GM21619 (cell line): ENCODE measurements around the gene C13orf46.
"Not testable (repeated sequence)": the region's sequence is repeated elsewhere in the genome, so short reads cannot be mapped to it uniquely, and the experiment has no call there.

Source experiments
- ATAC-seq: cut with Tn5 transposase; IDR thresholded peaks from one replicate; pipeline ENCODE4 v1.9.1; 2021; ENCODE audit not compliant: unreplicated experiment

The C13orf46 gene

DNA sequence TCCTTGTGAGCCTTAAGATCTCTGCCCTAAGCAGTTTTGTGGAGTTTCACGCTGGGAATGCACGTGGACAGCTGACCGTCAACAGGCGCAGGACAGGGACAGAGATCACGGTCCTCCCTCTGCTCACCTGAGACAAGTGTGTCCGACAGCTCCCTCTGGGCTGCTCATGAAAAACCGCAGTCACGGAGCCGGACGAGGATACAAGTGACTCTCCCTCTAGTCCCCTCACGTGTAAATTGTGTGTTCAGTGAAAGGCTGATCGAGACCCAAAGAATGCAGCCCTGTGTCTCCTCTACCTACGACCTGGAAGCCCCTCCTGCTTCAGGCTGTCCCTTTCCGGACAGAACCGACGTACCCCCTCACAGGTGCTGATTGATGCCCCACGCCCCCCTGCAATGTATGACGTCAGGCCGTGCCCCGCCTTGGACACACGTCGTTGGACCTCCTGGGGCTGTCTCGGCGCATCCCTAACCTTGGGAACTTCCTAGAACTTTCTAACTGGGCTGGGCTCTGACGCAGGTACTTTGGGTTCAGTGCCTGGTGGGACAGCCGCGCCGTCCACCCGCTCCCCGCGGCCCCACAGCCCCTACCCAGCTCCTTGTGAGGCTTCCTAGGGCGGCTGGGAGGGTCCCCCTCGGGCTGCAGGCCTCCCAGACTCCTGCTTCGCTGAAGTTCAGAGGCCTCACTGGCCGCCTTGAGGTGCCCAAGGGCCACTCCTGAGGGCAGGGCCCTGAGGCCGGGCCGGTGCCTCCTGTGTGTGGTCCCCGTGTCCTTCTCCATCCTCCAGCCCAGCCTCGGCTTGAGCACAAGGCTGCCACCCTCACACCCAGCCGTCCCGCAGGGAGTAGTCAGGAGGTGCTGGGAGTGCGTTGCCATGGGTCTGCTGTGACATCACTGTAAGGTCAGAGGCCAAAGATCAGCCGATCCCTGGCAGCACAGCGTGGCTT is at the start of gene C13orf46:
Gene C13orf46, minus strand, starts transcription at position 859 of the 947 bp plus-strand sequence. Its CDS starts 79 bp downstream, at position 780.
- no peak for ATAC-seq

DNA sequence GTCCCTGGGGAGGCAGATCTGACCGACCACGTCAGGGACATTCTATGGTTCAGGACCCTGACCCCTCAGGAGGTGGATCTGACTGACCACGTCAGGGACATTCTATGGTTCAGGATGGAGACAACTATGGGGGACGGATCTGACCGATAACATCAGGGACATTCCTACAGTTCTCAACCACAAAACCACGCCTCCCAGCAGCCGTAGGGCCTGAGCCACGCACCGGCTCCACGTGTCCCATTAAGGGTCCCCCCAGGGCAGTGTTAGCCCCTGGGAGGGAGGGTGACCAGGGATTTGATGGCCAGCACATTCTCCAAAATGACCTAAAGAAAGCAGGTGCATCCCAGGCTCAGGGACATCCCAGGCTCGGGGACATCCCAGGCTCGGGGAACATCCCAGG is 49.0 kb upstream of the C13orf46 start:
- ATAC-seq: no peak

DNA sequence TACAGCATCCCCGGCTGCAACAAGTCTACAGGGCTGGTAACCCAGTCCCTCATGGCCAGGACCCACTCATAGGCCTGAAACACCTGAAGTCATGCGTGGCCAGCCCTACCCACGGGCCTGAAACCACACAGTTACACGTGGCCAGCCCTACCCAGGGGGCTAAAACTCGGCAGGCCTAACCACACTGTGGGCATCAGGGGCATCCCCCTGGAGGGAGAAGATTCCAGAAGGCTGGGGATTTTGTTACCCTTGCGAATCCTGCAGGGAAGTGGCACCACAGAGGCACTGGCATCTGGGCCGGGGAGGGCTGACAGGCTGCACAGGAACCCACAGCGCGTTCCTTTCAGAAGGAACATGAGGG is 48.4 kb upstream of the C13orf46 start:
- no peak for ATAC-seq

DNA sequence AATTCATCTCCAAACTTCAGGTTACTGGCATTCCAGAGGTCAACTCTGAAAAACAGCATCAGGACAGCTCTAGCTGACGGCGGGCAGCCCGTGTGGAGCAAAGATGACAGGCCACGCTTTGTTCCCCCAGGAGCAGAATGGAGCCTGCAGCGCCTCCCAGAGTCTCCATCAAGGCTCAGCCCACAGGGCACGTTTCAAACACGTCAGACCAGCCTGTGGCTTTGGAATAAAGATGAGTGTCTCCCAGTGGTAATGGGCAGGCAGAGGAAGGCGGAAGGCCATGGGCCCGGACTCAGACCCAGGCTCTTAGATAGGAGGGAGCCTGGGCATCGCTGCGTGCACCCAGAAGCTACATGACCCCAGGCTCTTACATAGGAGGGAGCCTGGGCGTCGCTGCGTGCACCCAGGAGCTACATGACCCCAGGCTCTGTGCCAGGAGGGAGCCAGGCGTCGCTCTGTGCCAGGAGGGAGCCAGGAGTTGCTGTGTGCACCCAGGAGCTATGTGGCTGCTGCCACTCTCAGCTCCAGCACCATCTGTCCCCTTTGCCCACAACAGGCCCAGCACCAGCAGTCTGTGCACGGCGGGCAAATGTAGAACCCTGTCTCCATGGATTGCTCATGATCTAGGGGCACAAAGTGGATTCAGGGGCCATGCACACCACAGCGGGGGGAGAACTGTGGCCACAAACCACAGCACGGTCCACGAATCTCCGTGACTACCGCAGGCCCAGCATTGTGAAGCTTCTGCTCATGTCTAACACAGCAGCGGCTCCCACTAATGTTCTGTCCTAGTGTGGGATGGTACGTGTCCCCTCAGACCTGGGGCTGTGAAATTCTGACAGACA is 47.8 kb upstream of the C13orf46 start:
- no peak for ATAC-seq

DNA sequence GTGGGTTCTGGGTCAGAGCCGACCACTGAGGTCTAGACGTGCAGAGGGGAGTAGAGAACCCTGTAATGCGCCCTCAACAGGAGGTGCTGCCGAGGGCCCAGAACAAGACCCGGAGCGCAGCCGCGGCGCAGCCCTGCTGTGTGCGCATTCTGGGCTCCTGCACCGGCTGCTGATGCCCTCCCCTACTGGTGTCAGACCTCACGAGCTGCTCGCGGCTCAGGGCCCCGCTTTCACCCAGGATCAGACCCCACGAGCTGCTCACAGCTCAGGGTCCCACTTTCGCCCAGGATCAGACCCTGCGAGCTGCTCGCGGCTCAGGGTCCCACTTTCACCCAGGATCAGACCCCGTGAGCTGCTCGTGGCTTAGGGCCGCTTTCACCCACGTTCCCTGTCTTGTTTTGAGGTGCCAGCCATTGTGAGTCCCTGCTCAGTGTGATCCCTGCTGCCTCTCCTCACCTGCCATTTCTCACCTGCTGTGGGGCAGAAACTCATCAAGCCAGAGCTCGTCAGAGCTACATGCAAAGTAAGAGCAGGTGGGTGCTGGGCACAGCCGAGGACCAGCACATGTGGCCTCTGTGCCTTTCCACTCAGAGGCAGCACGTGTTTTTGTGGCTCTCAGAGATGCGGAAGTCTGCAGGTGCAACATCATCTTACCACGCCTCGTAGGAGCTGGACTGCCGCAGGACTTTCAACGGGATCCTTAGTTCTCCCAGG is 47.0 kb upstream of the C13orf46 start:
- ATAC-seq: no peak

DNA sequence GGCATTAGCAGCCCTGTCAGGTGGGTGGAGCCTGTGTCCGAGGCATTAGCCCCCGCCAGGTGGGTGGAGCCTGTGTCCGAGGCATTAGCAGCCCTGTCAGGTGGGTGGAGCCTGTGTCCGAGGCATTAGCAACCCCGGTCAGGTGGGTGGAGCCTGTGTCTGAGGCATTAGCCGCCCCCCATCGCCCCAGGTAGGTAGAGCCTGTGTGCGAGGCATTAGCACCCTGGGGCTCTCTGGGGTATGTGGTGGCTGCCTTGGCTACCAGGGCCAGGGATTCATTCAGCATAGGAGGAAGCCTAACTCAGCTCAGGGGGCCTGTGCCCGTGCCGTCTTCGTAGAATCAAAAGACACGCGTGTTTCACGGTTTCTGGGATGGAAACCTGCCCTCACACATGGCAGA is 46.3 kb upstream of the C13orf46 start:
- ATAC-seq: not testable (repeated sequence)

DNA sequence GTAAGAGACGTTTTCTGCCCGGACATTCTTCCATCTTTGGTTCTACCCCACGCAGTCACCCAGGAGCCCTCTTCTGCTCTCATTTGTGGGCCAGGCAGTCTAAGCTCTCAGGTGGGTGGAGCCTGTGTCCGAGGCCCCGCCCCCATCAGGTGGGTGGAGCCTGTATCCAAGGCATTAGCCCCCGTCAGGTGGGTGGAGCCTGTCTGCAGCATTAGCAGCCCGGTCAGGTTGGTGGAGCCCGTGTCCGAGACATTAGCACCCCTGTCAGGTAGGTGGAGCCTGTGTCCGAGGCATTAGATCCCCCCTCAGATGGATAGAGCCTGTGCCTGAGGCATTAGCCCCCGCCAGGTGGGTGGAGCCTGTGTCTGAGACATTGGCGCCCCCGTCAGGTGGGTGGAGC is 45.5 kb upstream of the C13orf46 start:
- no peak for ATAC-seq

DNA sequence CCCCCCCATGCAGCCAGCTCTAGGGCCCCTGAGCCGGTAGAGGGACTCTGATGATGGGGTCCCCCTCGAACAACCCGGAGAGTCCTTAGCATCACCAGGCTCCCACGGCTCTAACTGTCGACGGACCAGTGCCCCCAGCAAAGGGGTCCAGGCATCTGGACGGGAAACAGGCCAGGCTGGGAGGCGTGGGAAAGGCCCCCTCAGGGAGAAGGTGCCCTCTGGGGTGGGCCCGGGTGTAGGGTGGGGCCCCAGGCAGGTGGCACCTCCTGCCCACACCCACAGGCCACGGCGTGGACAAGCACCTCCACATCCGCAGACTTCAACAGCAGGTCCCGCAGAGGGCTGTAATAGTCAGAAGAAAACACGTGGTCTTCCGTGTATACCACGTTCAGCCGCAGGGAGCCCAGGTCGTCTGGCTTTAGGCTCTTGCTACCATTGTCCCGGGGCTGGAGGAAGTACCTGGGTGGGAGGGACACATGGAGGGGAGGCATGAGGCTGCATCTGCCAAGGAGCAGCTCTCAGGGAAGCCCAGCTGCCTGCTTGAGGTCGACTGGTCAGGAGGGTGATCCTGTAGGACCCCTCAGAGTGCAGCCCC is 44.7 kb upstream of the C13orf46 start:
- ATAC-seq: no peak

DNA sequence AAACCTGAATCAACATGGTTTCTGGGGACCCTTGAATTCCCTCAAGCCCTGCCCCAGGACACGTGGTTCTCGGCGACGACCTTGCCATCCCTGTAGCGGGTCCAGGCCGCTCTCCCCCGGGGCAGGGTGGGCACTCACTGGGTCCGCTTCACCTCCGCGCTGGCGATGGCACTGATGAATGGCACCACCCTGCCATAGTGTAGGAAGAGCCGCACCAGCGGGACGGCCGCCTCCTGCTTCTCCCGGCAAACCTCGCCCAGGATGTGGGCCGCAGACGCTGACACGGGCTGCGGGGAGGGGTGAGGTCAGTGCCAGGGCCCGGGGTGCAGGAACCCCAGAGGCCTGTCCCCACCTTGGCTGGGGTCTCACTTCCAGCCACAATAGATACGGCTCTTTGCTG is 44.1 kb upstream of the C13orf46 start:
- ATAC-seq: no peak

DNA sequence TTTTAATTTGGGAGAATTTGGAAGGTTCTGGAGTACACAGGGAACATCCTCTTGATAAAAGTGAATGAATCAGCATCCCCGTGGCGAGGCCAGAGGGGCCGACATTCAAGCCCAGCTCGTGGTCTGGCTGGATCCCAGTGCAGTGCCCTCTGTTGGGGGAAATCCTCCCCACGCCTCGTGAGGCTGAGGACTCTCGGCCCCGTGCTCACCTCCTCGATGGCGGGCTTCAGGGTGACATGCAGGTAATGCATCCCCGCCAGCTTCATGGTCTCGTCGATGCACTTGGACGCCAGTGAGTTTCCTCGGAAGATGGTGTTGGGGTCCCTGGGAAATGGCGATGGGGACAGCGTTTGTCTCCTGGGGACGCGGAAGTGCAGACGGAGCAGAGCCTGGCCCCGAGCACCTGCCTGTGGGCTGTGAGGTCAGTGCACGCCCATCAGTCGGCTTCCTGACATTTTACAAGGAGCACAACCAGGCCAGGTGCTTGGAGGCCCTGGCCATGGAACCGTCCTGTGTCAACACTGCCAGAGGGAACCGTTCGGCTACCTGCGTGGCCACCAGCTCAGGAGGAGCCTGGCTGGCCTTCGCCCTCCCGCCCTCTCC is 43.3 kb upstream of the C13orf46 start:
- no peak for ATAC-seq

DNA sequence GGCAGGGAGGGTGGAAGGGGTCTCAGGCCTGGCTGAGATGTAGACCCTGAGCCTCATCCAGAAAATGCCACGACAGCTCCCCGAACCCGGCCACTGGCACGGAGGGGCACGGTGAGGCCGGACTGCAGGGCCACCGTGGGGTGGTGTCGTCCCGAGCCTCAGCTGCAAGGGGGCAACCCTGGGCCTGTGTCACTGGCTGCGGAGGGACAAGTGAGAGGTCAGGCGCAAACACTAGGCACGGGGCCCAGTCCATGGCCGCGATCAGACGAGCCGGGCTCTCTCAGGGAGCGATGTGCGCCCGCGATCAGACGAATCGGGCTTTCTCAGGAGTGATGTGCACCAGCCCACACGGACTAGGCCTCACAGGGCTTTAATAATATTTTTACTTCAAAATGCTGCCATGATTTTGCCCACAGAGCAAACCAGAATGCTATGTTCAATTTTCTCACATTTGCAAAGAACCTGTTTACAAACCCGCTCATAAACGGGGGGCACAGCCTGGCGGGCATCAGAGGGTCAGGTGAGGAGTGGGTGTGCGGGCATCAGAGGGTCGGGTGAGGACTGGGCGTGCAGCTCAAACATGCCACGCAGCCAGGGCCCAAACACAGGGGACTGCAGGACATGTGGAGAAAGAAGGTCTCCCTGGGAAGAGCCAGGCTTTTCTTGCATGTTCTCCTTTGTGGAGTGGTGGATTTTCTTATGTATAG is 42.6 kb upstream of the C13orf46 start:
- ATAC-seq: no peak

DNA sequence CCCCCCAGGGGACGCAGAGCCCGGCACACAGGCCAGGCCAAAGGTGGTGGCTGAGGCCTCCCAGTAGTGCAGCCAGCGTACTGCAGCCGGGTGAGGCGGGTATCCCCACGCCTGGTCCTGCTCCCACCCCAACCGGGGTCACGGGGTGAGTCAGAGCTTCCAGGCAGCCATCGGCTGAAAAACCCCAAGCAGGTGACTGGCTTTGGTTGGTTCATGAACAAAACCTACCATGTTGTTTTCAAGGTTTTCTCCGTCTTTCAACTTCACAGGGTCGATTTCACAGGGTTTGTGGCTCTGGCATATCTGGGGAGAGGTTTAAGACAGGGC is 42.1 kb upstream of the C13orf46 start:
- no peak for ATAC-seq

DNA sequence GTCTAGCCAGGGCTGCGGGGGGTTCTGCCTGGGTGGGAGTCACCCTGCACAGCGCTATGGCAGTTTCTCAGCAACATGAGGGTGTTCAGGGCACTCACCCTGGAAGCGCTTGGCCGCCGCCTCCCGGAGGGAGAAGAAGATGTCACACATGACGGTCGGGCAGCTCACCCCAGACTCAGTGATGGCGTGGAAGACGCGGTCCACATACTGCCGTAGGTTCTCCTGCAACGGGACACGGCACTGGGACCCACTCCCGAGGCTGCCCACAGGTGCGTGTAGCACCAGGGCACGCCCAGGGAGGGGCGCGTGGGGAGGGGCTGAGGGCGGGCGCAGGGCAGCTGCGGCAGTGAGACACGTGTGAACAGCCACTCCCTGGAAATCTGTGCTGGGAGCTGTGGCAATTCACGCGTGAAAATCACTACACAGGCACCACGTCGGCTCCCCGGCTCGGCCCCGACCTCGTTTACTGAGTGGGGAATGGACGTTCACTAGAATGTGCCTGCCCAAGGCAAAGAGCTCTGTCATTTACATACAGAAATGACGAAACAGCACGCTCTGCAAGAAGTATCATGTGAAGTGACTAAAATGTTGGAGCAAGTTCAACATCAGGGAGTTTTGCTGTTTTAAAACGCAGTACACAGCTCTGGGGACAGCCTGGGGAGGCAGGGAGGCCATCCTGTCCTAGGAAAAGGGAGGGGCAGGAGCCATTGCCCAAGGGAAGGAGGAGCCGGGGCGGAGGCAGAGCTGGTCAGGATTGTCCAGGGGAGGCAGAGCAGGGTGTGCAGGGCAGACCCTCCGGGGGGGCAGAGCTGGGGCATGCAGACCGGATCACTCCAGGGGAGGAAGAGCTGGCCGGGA is 41.5 kb upstream of the C13orf46 start:
- no peak for ATAC-seq

DNA sequence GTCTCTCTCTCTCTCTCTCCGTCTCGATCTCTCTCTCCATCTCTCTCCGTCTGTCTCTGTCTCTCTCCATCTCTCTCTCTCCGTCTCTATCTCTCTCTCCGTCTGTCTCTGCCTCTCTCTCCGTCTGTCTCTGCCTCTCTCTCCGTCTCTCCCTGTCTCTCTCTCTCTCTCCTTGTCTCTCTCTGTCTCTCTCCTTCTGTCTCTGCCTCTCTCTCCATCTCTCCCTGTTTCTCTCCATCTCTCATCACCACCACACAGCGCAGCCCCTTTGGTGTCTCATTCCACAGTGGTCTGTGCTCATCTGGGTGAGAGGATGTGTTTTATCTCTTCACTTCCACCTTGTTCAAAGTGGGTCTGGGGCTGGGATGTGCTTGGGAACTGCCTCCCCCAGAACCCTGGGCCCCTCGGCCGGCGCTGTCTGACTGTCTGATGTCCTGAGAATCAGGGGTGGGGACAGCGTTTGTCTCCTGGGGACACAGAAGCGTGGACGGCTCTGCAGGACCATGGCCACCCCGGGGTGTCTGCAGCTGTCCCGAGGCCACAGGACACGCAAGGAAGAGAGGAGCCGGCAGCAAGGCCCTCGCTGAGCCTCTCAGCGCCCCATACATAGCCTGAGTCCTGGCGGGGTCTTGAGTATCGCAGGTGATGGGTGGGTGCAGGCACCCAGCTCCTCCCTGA is 40.2 kb upstream of the C13orf46 start:
- ATAC-seq: no peak

DNA sequence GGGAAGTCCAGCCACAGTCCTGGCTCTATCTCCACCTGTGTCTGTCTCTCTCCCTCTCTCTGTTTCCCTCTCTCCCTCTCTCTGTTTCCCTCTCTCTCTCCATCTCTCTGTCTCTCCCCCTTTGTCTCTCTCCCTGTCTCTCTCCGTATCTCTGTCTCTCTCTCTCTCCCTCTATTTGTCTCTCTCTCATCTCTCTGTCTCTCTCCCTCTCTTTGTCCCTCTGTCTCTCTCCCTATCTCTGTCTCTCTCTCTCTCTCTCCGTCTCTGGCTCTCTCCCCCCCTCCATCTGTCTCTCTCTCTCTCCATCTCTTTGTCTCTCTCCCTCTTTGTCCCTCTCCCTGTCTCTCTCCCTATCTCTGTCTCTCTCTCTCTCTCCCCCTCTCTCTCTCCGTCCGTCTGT is 39.5 kb upstream of the C13orf46 start:
- ATAC-seq: no peak

DNA sequence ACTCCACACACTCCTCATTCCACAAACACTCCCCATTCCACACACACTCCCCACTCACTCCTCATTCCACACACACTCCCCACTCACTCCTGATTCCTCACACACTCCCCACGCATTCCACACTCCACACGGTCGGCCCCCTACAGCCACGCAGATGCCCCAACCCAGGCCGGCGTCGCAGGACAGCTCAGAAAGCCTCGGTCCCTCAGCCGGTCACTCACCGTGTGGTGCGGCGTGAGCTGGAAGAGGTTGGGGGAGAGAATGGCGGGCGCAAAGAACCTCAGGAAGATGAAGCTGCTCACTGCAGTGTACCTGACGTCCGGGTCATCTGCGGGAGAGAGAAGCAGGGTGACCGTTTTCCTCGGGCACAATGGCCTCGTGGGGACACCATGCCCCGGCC is 39.0 kb upstream of the C13orf46 start:
- no peak for ATAC-seq

DNA sequence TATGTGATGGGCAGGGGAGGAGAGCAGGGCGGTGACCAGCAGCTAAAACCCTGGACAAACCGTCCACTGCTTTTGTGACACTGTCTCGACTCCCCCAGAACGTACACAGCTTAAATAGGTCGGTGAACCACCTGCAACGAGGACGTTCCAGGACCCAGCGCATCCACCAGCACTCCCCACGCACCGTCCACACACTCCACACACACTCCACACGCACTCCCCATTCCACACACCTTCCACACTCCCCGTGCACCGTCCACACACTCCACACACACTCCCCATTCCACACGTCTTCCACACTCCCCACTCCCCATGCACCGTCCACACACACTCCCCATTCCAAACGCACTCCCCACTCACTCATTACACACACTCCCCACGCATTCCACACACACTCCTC is 38.3 kb upstream of the C13orf46 start:
- ATAC-seq: no peak

DNA sequence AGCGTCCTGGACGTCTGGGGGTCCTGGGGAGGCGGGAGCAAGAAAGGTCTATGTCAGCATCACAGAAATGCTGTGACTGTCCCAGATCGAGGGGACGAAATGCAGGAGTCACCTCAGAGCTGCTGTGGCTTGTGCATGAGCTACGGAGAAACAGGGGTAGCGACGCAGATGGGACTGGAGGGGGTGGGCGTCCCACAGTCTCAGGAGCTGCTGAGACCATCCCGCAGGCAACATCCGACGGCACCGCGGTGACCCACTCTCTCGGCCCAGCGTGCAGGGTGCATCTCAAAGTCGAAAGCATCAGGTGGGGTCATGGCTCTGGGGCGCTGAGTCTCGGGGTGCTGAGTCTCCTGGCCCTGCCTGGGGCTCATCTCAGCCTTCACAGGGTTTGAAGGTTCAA is 37.4 kb upstream of the C13orf46 start:
- no peak for ATAC-seq
